ENCODE results near the gene MYH15. TPM values are rescaled to one million over a fixed set of nuclear protein-coding genes. Genes with fewer than 3 reads are reported as not detected.

The MYH15 gene
- total RNA-seq, 1 experiment from 2014 or later = 0.09 TPM

DNA sequence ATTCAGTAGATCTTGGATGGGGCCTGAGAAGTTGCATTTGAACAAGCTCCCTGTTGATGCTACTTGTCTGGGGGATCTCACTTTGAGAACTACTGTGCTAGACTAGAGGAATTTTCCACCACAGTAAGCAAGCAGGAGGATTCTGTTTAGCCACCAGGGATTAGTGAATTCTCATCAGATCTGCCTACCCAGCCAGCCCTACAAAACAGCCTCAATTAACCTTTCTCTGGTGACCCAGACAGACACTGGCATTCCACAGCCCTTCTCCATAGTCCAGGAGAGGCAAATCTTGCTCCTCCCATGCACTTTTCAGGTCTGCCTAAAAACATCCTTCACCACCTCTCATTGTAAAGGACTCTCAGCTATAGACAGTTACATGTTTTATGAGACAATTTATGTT lies 16.7 kb upstream of the MYH15 start (continued):
- TF ChIP-seq RORB (CRISPR knock-in tag; IDR thresholded peaks at IDR 0.05) = no peak
- no peak for TF ChIP-seq CTCF (IDR thresholded peaks at IDR 0.05)
- TF ChIP-seq PREB (CRISPR knock-in tag; IDR thresholded peaks at IDR 0.05; ENCODE audit: borderline replicate concordance) = no peak
- TF ChIP-seq ZNF263 (CRISPR knock-in tag; IDR thresholded peaks at IDR 0.05; ENCODE audit: low read depth) = no peak
- TF ChIP-seq IRF2 (CRISPR knock-in tag; IDR thresholded peaks at IDR 0.05; ENCODE audit: borderline replicate concordance, low read depth) = no peak
- TF ChIP-seq ZSCAN18 (CRISPR knock-in tag; IDR thresholded peaks at IDR 0.05) = no peak
- TF ChIP-seq GABPB1 (CRISPR knock-in tag; IDR thresholded peaks at IDR 0.05) = no peak
- no peak for TF ChIP-seq NFATC4 (CRISPR knock-in tag; IDR thresholded peaks at IDR 0.05)

GRCh38 chr3:108525971-108526370 lies 15.6 kb upstream of the MYH15 start:
- CTCF ChIA-PET = no interaction called here
- POLR2A ChIA-PET = no interaction called here
- no peaks in the 10 kb centered on the region for H3K27me3 Mint-ChIP-seq (ENCODE audit: low read depth)
- ATAC-seq (no peak), DNase-seq (ENCODE audit: low spot score) (no peak)
- peaks cover 4% of the 10 kb centered on the region; the same call in 1 of the 2 replicates for H3K9me3 Mint-ChIP-seq
- H3K27ac Mint-ChIP-seq = no peak overlapping the region
- no peak overlapping the region for H3K4me3 Mint-ChIP-seq
- peaks cover 7% of the 10 kb centered on the region; the same call in 1 of the 2 replicates for H3K4me1 Mint-ChIP-seq
- H3K36me3 Mint-ChIP-seq = no peaks in the 10 kb centered on the region
- TF ChIP-seq, protein P1, sequence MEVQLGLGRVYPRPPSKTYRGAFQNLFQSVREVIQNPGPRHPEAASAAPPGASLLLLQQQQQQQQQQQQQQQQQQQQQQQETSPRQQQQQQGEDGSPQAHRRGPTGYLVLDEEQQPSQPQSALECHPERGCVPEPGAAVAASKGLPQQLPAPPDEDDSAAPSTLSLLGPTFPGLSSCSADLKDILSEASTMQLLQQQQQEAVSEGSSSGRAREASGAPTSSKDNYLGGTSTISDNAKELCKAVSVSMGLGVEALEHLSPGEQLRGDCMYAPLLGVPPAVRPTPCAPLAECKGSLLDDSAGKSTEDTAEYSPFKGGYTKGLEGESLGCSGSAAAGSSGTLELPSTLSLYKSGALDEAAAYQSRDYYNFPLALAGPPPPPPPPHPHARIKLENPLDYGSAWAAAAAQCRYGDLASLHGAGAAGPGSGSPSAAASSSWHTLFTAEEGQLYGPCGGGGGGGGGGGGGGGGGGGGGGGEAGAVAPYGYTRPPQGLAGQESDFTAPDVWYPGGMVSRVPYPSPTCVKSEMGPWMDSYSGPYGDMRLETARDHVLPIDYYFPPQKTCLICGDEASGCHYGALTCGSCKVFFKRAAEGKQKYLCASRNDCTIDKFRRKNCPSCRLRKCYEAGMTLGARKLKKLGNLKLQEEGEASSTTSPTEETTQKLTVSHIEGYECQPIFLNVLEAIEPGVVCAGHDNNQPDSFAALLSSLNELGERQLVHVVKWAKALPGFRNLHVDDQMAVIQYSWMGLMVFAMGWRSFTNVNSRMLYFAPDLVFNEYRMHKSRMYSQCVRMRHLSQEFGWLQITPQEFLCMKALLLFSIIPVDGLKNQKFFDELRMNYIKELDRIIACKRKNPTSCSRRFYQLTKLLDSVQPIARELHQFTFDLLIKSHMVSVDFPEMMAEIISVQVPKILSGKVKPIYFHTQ (CRISPR knock-in tag; IDR thresholded peaks at IDR 0.05) = no peak
- TF ChIP-seq FOXJ3 (CRISPR knock-in tag; IDR thresholded peaks at IDR 0.05; ENCODE audit: borderline replicate concordance) = no peak
- no peak for TF ChIP-seq NR1H2 (CRISPR knock-in tag; IDR thresholded peaks at IDR 0.05)
- no peak for TF ChIP-seq ZNF263 (CRISPR knock-in tag; IDR thresholded peaks at IDR 0.05; ENCODE audit: low read depth)
- TF ChIP-seq RELA (CRISPR knock-in tag; IDR thresholded peaks at IDR 0.05; ENCODE audit: borderline replicate concordance) = no peak
- TF ChIP-seq ZNF416 (CRISPR knock-in tag; IDR thresholded peaks at IDR 0.05) = no peak
- TF ChIP-seq ZSCAN18 (CRISPR knock-in tag; IDR thresholded peaks at IDR 0.05) = no peak
- no peak for TF ChIP-seq ETV6 (CRISPR knock-in tag; IDR thresholded peaks at IDR 0.05)
- no peak for TF ChIP-seq NFATC4 (CRISPR knock-in tag; IDR thresholded peaks at IDR 0.05)
- TF ChIP-seq, protein P2, sequence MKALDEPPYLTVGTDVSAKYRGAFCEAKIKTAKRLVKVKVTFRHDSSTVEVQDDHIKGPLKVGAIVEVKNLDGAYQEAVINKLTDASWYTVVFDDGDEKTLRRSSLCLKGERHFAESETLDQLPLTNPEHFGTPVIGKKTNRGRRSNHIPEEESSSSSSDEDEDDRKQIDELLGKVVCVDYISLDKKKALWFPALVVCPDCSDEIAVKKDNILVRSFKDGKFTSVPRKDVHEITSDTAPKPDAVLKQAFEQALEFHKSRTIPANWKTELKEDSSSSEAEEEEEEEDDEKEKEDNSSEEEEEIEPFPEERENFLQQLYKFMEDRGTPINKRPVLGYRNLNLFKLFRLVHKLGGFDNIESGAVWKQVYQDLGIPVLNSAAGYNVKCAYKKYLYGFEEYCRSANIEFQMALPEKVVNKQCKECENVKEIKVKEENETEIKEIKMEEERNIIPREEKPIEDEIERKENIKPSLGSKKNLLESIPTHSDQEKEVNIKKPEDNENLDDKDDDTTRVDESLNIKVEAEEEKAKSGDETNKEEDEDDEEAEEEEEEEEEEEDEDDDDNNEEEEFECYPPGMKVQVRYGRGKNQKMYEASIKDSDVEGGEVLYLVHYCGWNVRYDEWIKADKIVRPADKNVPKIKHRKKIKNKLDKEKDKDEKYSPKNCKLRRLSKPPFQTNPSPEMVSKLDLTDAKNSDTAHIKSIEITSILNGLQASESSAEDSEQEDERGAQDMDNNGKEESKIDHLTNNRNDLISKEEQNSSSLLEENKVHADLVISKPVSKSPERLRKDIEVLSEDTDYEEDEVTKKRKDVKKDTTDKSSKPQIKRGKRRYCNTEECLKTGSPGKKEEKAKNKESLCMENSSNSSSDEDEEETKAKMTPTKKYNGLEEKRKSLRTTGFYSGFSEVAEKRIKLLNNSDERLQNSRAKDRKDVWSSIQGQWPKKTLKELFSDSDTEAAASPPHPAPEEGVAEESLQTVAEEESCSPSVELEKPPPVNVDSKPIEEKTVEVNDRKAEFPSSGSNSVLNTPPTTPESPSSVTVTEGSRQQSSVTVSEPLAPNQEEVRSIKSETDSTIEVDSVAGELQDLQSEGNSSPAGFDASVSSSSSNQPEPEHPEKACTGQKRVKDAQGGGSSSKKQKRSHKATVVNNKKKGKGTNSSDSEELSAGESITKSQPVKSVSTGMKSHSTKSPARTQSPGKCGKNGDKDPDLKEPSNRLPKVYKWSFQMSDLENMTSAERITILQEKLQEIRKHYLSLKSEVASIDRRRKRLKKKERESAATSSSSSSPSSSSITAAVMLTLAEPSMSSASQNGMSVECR (CRISPR knock-in tag; IDR thresholded peaks at IDR 0.05; ENCODE audit: borderline replicate concordance) = no peak
- TF ChIP-seq PRDM15 (CRISPR knock-in tag; IDR thresholded peaks at IDR 0.05) = no peak
- TF ChIP-seq USF2 (CRISPR knock-in tag; IDR thresholded peaks at IDR 0.05) = no peak
